Left ventricle myocardium superior (tissue), 1 donor: Measurements from ENCODE around the gene ITPRID2. TPM values are rescaled to one million over a fixed set of nuclear protein-coding genes. Genes with fewer than 3 reads are reported as not detected.

Experiments used
- ATAC-seq: fragments of 200-7000 bp; cut with Tn5 transposase; one replicate; pipeline ENCODE4 v1.9.1; 2020; ENCODE audit warnings: mild to moderate bottlenecking, moderate library complexity
- DNase-seq: peaks from one replicate; pipeline ENCODE4 v3.0.0-alpha.2; 2020
- intact Hi-C: fragments of 100-400 bp; cut with micrococcal nuclease; formaldehyde crosslinking; loops from one replicate; pipeline ENCODE4 v1.11.0; 2022
- long read RNA-seq: library from polyadenylated mRNA; unstranded; transcript quantifications from one replicate; pipeline ENCODE4 v2.0.0, GENCODE V29; 2021
- total RNA-seq: library from RNA; stranded (reverse); fragmentation: NEBNext Ultra II Directional; extraction: Animal tissue kit (Norgen Biotek cat#: 25700); gene quantifications from one replicate; pipeline ENCODE4 v1.2.1, GENCODE V29; 2021
- donor health status: DM: no; HTN: yes; CAD: no; lungs with severe emphysema.

ITPRID2 gene
- total RNA-seq, result 68.4 TPM
- long read RNA-seq, full-length matches to known transcripts, result 22 of 65 reads
- long read RNA-seq, partial matches to known transcripts, result 29 of 65 reads
- long read RNA-seq, other reads (novel, unspliced or antisense), result 14 of 65 reads

DNA sequence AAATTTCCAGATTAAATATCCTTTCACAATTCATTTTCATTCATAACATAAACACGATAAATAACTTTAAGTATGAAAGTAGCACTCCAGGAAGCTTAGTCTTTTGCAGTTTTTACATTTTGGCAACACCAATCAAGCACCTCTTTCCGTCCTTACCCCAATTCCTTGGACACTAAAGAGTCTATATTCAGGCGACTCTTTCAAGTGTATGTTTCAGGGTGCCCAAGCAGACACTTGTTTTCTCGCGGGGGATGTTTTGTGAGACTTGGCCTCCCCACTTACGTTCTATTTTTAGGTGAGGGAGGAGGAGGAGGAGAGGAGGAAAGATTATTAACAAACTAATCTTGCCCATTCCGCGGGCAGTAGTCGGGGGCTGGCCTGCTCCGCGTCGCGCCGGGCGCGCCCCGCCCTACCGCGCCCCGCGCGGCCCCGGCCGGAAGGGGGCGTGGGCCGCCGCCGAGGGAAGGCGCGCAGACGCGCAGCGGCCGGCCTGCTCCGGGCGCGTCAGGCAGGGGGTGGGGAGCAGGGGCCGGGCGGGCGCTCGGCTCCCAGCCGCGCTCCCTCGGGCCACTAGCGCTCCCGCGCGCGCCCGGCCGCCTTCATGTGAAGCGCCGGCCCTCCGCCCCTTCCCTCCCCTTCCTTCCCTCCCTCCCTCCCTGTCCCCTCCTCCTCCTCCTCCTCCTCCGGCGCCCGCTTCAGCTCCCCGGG is at the start of gene ITPRID2:
Gene ITPRID2, plus strand, starts transcription at position 473 of the 708 bp plus-strand sequence. CDS start 337 bp downstream, outside the sequence.
- ATAC-seq (peak; percentile 97), DNase-seq (peak; percentile 94)
- intact Hi-C loops, result no loop called here

DNA sequence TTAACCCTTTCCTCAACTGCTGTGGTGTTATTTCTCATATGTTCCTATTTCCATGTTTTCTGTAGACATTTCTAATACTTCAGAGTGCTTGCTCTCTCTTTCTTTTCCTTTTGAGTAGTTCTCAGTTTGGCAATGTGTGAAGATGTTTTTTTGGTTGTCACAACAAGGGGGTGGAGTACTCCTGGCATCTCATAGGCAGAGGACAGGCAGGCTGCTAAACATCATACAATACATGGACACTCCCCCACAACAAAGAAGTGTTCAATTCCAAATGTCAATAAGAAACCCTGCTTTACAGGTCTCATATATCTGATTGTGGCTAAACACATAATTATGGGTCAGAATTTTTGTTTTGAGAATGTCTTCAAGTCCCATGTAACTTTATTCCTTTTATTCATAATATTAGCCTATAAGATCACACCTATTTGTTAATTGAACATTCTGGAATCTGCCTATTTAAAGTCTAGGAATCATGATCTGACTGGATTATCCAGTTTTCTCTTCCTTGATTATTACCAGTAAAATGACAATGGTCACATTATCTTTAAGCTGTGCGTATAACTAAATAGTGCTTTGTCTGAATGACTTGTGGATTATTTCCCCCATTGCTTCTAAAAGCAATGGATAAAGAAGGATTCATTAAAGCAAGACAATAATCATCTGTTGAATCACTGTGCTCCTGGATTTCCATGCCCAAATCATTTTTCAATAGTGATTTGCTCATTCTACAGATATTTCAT is 46.8 kb upstream of the ITPRID2 start:
- no peak for DNase-seq
- no peak for ATAC-seq
- intact Hi-C loops, result no loop called here

DNA sequence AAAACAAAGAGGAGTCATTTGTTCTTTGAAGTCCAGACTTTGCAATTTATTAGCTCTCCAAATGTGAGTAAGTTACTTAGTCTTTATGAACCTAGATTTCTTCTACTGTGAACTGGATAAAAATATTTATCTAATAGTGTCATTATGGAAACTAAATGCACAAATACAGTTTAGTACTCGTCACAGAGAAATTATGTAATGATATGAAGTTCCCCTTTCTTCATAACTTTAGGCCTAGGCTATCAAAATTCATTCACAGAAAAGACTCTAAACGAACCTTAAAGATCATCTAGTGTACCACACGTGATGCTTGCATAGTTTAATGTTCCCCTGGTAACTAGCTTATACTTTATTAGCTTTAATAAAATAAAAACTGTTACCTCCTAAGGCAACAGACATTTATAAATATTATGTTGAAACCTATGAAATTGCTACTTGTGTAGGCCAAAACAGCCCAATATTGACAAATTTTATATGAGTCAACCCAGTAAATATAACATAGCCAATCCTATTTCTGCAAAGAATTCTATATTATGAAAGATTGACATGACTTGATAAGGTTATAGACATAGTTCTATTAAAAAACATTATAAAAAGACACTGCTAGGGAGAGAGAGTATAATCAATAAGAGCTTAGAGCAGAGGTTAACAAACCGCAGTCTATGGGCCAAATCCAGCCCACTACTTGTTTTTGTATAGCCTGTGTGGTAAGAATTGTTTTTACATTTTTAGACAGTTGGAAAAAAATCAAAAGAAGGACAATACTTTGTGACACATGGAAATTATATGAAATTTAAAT is 44.9 kb upstream of the ITPRID2 start:
- ATAC-seq (no peak), DNase-seq (no peak)
- intact Hi-C loops, result no loop called here

DNA sequence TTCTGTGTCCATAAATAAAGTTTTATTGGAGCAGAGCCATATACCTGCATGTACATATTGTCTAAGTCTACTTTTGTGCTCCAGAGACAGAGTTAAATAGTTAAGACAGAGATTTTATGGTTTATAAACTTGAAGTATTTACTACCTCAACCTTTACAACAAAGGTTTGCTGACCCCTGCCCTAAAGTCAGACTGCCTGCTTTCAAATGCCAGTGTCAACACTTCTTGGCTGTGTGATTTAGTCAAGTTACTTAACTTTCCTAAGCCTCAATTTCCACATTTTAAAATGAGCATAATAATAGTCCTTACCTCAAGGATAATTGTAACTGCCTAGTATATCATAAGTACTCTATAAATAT is 44.4 kb upstream of the ITPRID2 start:
- no peak for ATAC-seq
- intact Hi-C loops, result no loop called here
- DNase-seq, result no peak

DNA sequence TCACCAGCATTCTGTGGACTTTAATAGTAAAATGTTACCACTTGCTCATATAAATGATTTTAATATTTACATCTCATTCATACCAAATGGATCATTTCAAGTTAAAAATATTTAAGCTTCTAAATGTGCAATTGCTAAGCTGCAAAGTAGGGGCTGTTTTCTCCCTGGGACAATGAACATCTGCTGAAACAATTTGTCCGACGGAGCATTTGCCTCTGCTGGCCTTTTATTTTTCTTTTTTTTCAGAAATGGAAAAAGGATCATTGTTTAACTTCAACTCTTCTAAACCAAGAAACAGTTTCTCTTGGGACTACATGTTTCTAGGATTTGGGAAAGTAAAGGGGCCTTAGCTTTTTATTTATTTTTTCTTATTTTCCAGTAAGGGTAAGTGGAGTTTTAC is 43.8 kb upstream of the ITPRID2 start:
- ATAC-seq (no peak), DNase-seq (no peak)
- intact Hi-C loops, result no loop called here

DNA sequence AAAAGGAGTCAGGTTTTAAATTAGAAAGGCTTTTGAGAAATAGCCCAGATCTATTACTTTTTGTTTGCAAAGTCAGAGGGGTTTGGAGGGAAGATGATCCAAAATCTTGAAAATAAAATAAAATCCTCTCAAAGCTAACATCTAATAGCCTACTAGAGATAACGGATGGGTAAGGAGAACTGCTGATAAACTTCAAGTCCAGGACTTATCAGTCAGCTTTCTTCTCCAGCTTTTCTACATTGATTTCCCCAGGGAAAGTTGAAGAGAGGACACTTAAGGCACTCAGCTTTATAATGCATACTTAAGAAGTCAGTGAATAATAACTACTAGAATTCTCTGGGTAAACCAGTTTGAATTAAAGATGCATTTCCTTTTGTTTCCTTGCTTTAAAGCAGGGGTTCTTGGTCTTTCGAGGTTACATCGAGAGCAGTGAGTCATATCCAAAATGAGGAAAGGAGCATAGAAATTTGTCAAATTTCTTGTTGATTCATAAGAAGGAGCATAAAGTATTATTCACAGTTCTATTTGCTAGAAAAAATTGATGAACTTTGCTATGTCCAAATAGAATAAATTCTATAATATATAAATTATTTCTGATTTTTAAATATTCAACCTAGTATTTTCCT is 43.2 kb upstream of the ITPRID2 start:
- ATAC-seq, result no peak
- intact Hi-C loops, result no loop called here
- DNase-seq, result no peak

DNA sequence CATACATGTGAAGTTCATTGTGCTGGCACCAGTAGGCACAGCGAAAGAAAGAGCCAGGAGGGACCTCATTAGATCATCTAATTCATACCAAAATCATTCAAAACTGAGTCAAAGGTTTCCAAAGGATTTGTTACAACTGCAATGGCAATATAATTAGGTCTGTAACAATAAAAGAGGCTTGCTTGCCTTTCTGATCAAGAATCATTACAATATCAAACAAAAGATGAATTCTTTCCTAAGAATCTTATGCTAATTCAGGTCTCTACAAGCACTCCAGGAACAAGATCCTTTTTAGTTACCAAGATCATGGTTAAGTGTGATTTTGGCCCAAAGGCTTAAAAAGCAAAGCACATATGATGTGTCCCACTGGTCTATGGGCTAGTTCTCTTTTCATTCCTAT is 41.9 kb upstream of the ITPRID2 start:
- intact Hi-C loops, result no loop called here
- ATAC-seq, result no peak
- DNase-seq, result no peak

DNA sequence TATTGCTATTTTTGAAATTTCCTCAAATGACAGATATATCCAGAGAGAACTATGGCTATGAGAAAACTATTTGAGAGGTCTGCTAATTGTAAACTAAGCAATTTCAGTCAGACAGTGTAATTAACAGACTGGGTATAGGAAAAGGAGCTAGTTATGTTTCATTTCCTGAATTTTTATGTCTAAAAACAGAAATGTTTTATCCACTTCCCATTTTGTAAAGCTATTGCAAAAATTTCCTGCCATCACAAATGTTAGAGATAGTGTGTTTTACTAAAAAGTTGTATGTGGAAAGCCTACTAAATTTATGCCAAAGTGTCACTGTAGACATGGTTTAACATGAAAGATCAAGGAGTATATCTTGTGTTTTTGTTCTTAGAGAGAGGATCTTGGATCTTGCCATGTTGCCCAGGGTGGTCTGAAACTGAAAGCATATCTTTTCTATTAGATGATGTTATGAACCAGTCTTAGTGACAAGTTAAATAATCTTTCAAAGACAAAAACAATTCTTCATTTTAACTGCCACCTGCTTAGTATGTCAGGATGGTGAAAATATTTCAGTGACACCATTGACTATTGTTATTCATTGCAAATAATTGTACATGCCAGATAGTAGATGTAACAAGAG is 40.5 kb upstream of the ITPRID2 start:
- no peak for ATAC-seq
- intact Hi-C loops, result no loop called here
- DNase-seq, result no peak

DNA sequence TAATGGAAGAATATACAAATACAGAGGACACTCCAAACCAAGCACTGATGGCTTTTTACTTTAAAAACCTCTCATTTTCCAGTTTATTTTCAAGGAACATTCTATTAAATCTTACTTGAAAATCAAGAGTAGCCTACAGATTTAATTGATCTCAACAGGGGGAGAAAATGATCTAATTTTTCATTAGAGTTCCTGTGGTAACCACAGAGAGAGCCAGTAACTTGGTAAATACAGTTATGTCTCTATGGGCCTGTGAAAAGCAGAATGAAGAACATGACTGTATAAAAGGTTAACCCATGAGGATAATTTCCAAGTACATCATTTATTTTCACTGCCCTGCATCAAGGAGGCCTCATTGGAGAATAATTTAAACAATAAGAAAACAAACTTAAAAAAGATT is 39.8 kb upstream of the ITPRID2 start:
- intact Hi-C loops, result no loop called here
- DNase-seq, result no peak
- ATAC-seq, result no peak

DNA sequence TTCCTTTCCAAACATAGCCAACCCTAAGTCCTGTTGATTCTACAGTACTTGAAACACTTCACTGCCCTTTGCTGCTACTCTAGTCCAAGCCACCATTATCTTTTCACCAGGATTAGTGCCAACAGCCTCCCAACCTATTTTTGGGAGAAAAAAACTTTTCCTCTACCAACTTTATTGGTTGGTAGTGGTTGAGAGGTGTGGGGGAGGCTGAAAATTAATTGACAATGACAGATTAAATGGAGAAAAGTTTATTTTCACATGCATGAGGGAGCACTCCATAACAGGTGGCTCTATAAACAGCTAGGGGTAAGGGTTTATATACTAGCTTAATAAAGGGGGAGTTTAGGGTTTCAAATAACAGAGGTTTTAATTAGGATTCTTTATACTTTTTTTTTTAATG is 37.8 kb upstream of the ITPRID2 start:
- intact Hi-C loops, result no loop called here

DNA sequence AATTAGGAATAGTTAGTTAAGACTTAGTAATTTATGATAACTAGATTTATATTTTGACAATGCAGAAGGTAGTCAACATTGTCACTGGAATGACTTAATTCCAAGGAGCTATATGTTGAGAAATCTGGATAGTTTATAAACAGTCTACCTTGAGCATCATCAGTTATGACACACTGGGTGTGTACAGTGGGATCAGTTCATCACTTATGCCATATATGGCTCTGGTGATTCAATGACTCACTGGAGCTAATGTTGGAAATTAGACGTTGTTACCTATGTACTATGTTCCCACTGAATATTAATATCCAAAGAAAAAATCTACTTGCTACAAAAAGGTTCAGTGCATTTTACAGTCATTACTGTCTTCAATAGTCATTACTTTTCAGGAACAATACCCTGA is 34.0 kb upstream of the ITPRID2 start:
- no peak for DNase-seq
- intact Hi-C loops, result no loop called here
- ATAC-seq, result no peak

More for the DNA sequence above, 37.8 kb upstream of the ITPRID2 start:
- ATAC-seq, result no peak
- no peak for DNase-seq

DNA sequence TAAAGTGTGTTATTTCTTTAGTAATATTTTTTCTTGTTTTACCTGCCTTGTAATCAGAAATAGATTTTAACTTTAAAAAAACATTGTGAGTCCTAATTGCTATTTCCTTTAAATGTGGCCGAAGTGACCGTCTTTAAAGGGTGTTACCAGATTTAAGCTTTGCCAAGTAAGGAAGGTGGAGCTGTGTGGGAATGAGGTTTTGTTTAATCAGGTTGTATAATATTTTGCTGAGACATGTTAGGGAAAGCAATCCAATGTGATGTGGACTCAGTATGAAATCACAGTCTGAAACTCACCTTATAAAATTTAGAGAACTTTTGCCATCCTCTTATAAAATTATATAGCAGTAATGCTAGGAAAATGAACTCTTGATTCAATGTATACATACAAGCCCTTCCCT is 32.9 kb upstream of the ITPRID2 start:
- ATAC-seq, result no peak
- intact Hi-C loops, result no loop called here
- no peak for DNase-seq

DNA sequence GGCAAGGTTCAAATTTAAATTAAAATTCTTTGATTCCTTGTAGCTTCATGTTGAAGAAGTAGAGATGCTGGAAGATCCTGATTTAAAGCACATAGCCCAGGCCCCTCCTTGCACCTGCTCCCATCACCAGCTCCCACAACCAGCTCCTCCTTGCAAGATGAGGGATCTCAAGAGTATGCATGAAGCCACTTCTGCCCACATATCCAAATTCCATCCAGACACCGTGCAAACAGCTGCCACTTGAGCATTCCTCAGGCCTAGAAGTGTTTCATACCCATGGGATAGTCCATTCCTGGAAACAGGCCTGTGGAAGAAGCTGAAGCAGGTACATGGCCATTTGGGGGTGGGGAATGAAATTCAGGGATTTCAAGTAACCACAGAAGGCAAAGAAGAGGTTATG is 32.4 kb upstream of the ITPRID2 start:
- DNase-seq (no peak), ATAC-seq (no peak)
- intact Hi-C loops, result no loop called here

DNA sequence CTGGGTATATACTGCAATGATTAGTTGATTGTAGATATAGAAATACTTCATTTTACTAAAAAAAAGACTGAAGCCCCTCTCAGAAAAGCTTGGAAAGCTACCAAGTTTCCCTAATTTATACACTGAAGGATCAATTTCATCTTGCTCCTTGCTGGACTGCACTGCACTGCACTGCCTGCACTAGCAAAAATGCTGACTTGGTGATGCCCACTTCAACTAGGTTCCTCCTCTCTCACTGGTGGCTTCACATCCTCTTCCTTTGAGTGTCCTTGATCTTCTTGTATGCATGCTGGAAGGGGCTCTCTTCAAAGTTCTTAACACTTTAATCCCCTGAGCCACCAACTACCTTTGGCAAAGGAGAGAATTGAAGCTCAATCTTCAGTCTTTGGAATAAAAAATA is 31.7 kb upstream of the ITPRID2 start:
- intact Hi-C loops, result no loop called here
- DNase-seq (no peak), ATAC-seq (no peak)

DNA sequence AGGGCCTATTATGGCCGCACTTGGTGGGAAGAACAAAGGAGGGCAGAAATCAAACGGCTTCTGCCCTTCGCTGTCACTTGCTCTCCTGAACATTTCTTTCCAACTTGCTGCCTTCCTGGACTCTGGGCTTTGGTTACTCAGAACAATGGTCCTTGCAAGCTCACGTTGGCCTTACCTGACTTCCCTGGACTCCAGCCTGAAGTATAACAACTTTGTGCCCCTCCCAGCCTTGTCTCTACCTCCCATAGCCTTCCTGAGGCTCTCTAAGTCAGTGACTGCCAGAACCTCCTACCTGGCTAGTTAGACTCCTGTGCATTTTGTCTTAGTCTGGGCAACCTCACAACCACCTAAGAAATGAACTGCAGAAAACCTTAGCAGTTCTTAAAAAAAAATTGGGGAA is 30.2 kb upstream of the ITPRID2 start:
- no peak for ATAC-seq
- DNase-seq, result no peak
- intact Hi-C loops, result no loop called here

DNA sequence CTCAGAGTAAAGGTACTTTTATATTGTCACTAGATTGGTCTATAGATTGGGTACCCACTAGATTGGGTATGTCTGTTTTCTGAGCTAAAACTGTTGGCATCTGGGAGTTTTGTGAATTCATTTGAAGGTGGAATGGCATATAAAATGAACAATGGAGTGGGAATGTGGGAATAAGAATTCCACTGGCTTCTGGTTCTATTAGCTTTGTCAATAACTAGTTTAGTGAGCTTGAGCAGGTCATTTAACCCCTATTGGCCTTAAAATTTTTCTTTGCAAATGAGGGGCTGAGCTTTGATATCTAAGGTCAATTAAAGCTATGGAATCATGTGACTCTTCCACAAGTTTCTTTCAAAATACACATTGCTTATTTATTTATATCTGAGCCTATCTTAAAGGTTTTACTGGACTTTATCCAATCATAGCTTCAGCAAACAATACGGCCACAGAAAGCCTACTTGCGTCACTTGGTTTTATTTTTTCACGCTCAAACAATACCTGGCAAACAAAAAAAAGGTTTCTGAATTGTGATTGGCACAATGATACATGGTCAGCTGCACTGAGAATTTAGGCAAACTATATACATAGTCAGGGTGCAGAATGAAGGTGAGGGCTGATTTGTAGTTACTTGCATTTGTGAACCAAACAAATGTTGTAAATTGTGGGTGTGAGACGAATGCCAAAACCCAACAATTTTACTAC is 28.8 kb upstream of the ITPRID2 start:
- ATAC-seq (no peak), DNase-seq (no peak)
- intact Hi-C loops, result no loop called here

DNA sequence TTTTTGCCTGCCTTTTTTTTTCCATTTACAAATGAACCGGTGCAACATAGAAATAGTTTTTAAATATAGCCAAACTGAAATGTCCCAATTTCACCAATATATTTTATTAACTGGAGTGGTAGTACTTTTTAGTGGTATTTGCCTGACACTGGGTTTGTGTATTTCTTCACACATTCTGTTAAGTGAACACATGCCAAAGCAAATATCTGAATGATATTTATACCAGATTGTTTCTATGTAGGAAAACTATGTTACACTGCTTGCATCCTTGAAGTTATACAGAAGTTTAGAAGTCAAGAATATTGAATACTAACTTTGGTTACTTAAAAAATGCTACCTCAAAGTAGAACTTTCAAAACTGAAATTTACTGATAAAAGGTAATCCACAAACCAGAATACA is 19.4 kb upstream of the ITPRID2 start:
- no peak for DNase-seq
- intact Hi-C loops, result no loop called here
- ATAC-seq, result no peak

DNA sequence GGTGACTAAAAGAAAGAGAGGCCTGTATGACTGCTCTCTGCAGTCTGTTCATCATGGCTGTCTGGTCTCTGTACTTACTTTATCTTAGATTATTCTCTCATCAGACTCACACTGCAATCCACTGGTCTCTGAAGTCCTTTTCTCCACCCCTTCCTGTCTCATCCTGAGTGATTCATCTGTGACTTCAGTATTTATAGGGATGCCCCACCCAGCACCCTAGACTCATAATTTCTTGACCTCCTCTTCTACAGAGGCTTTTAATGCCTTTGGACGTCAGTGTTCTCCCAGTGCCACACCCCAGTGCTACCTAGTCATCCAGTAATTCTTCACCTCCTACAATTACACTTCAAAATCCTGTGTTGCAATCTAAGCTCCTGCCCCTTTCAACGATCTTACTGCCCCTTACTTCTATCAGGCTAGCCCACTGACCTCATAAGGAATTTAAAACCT is 14.9 kb upstream of the ITPRID2 start:
- ATAC-seq (no peak), DNase-seq (no peak)
- intact Hi-C loops, result no loop called here
